A549 (cell line): ENCODE measurements around the gene DCTN3. TPM values are rescaled to one million over a fixed set of nuclear protein-coding genes. Genes with fewer than 3 reads are reported as not detected.
A peak's percentile ranks its signal among the peaks of the same experiment; 100 is the strongest.

ENCODE experiments used
- ATAC-seq, 2 experiments: fragments of 200-7000 bp in 1 of 2; fragments of >200 bp in 1 of 2; cut with Nextera tagmentation in 1 of 2; cut with Tn5 transposase in 1 of 2; 3 replicates each; pipeline versions ENCODE4 v1.8.0 to v1.9.1; 2018 to 2020; ENCODE audit warnings: mild to moderate bottlenecking in 1 of 2, moderate library complexity in 1 of 2
- CTCF ChIA-PET: fragments of 300-600 bp; sonication (Branson Sonifier 250); formaldehyde crosslinking; extraction: SDS; loops from one replicate; lab custom pipeline; 2021; ENCODE audit warnings: antibody characterized with exemption, inconsistent platforms; lab: Yijun Ruan, JAX
- POLR2A ChIA-PET: fragments of 350-600 bp; formaldehyde crosslinking; extraction: SDS; loops from one replicate; lab custom pipeline; 2021; ENCODE audit warnings: antibody characterized with exemption, inconsistent platforms; lab: Yijun Ruan, JAX
- DNase-seq, 2 experiments: peaks; one replicate each; pipeline versions ENCODE4 v3.0.0 to v3.0.0-alpha.2; 2011 to 2016; ENCODE audit warnings: low read depth in 1 of 2, low spot score in 1 of 2
- FAIRE-seq: peaks from 2 replicates; lab custom pipeline; 2011; peaks lifted over from hg19 to GRCh38; lab: Jason Lieb, UNC
- H3K27ac ChIP-seq, 2 experiments: fragments of >200 bp; sonication (Bioruptor Twin); formaldehyde crosslinking; 3 replicates each; pipeline ENCODE4 v1.5.1; 2016 to 2017
- H3K4me1 ChIP-seq: fragments of >200 bp; sonication (Bioruptor Twin); formaldehyde crosslinking; 3 replicates; pipeline ENCODE4 v1.6.1; 2016
- H3K4me2 ChIP-seq: fragments of >200 bp; sonication (Bioruptor Twin); formaldehyde crosslinking; 3 replicates; pipeline ENCODE4 v1.6.1; 2016
- H3K4me3 ChIP-seq: fragments of >200 bp; sonication (Bioruptor Twin); formaldehyde crosslinking; 3 replicates; pipeline ENCODE4 v1.5.1; 2016
- H3K9me3 ChIP-seq: fragments of >200 bp; sonication (Bioruptor Twin); formaldehyde crosslinking; 3 replicates; pipeline ENCODE4 v1.6.1; 2016
- ATOH8 ChIP-seq: fragments of 250-450 bp; sonication (Bioruptor Pico); IDR thresholded peaks from 2 replicates; pipeline ENCODE4 v1.5.0; 2020; ENCODE audit warnings: low read depth, mild to moderate bottlenecking, moderate library complexity
- BHLHE40 ChIP-seq: IDR thresholded peaks from 2 replicates; pipeline ENCODE4 v1.6.1; 2012; ENCODE audit warnings: low read depth, low read length, inconsistent platforms
- CBX2 ChIP-seq: fragments of 200-600 bp; sonication (generic); IDR thresholded peaks from 2 replicates; pipeline ENCODE4 v1.6.1; 2016; ENCODE audit warnings: low read depth, mild to moderate bottlenecking, borderline replicate concordance
- CBX8 ChIP-seq: fragments of 200-600 bp; sonication (generic); IDR thresholded peaks from 2 replicates; pipeline ENCODE4 v1.6.1; 2016
- CHD2 ChIP-seq: fragments of 150-350 bp; IDR thresholded peaks from 2 replicates; pipeline ENCODE4 v1.6.1; 2014; ENCODE audit warnings: low read length; ENCODE audit not compliant: partially characterized antibody
- EHF ChIP-seq: fragments of 250-450 bp; sonication (Bioruptor Pico); IDR thresholded peaks from 2 replicates; pipeline ENCODE4 v1.5.0; 2020; ENCODE audit warnings: mild to moderate bottlenecking
- EP300 ChIP-seq, 2 experiments: fragments of >200 bp; sonication (Bioruptor Twin); formaldehyde crosslinking; IDR thresholded peaks; 2 replicates in 1 of 2; 3 replicates in 1 of 2; pipeline ENCODE4 v1.6.1; 2016 to 2017
- ESRRA ChIP-seq: fragments of 150-350 bp; IDR thresholded peaks from 2 replicates; pipeline ENCODE4 v1.6.1; 2014; ENCODE audit warnings: mild to moderate bottlenecking, low read length, borderline replicate concordance
- FOXS1 ChIP-seq: fragments of 250-450 bp; sonication (Bioruptor Pico); IDR thresholded peaks from 2 replicates; pipeline ENCODE4 v1.5.0; 2020; ENCODE audit warnings: mild to moderate bottlenecking, moderate library complexity
- HDAC2 ChIP-seq: fragments of 200-600 bp; sonication (generic); IDR thresholded peaks from 2 replicates; pipeline ENCODE4 v1.6.1; 2016
- HEYL ChIP-seq: fragments of 250-450 bp; sonication (Bioruptor Pico); IDR thresholded peaks from 2 replicates; pipeline ENCODE4 v1.8.0; 2021; ENCODE audit warnings: mild to moderate bottlenecking, moderate library complexity
- HOXA7 ChIP-seq: fragments of 250-450 bp; sonication (Bioruptor Pico); IDR thresholded peaks from 2 replicates; pipeline ENCODE4 v1.5.0; 2020; ENCODE audit warnings: mild to moderate bottlenecking, moderate library complexity
- HOXB13 ChIP-seq: fragments of 250-450 bp; sonication (Bioruptor Pico); IDR thresholded peaks from 2 replicates; pipeline ENCODE4 v1.5.0; 2020; ENCODE audit warnings: low read depth, mild to moderate bottlenecking, moderate library complexity
- JUN ChIP-seq, 2 experiments: fragments of >200 bp; sonication (Bioruptor Twin); formaldehyde crosslinking; IDR thresholded peaks; 2 replicates in 1 of 2; 3 replicates in 1 of 2; pipeline ENCODE4 v1.6.1; 2016 to 2017
- MAFK ChIP-seq: fragments of 450-650 bp; IDR thresholded peaks from 2 replicates; pipeline ENCODE4 v1.6.1; 2014; ENCODE audit not compliant: partially characterized antibody
- MAX ChIP-seq: IDR thresholded peaks from 2 replicates; pipeline ENCODE4 v1.6.1; 2012
- MAZ ChIP-seq: fragments of 150-350 bp; IDR thresholded peaks from 2 replicates; pipeline ENCODE4 v1.6.1; 2014; ENCODE audit warnings: antibody characterized with exemption, low read depth, low read length, borderline replicate concordance
- MYC ChIP-seq: IDR thresholded peaks from 2 replicates; pipeline ENCODE4 v1.6.1; 2012; ENCODE audit warnings: mild to moderate bottlenecking, inconsistent platforms, low read length, improper control_type of control experiment, borderline replicate concordance
- NFE2L2 ChIP-seq: fragments of 150-350 bp; conservative IDR thresholded peaks from 2 replicates; pipeline ENCODE4 v1.6.1; 2014; ENCODE audit warnings: low read length
- NPAS2 ChIP-seq: fragments of 250-450 bp; sonication (Bioruptor Pico); IDR thresholded peaks from 2 replicates; pipeline ENCODE4 v1.8.0; 2022; ENCODE audit warnings: mild to moderate bottlenecking, moderate library complexity, borderline replicate concordance
- NR3C1 ChIP-seq: fragments of >200 bp; sonication (Bioruptor Twin); formaldehyde crosslinking; IDR thresholded peaks from 3 replicates; pipeline ENCODE4 v1.6.1; 2017
- PHF8 ChIP-seq: fragments of 200-600 bp; sonication (generic); IDR thresholded peaks from 2 replicates; pipeline ENCODE4 v1.6.1; 2016; ENCODE audit warnings: low read depth, mild to moderate bottlenecking, antibody characterized with exemption, moderate library complexity, borderline replicate concordance
- POLR2A ChIP-seq: IDR thresholded peaks from 2 replicates; pipeline ENCODE4 v1.6.1; 2012; ENCODE audit warnings: mild to moderate bottlenecking, low read length
- RAD21 ChIP-seq, 2 experiments: fragments of >200 bp in 1 of 2; sonication (Bioruptor Twin) in 1 of 2; formaldehyde crosslinking in 1 of 2; IDR thresholded peaks in 1 of 2; conservative IDR thresholded peaks in 1 of 2; 2 replicates in 1 of 2; 3 replicates in 1 of 2; pipeline ENCODE4 v1.6.1; 2012 to 2018; ENCODE audit warnings: inconsistent platforms in 1 of 2
- RCOR1 ChIP-seq: fragments of 150-350 bp; IDR thresholded peaks from 2 replicates; pipeline ENCODE4 v1.6.1; 2014; ENCODE audit warnings: antibody characterized with exemption, low read length, low read depth
- SREBF2 ChIP-seq: fragments of 450-650 bp; IDR thresholded peaks from 2 replicates; pipeline ENCODE4 v1.6.1; 2014; ENCODE audit warnings: mild to moderate bottlenecking, moderate library complexity
- TFCP2L1 ChIP-seq: fragments of 250-450 bp; sonication (Bioruptor Pico); IDR thresholded peaks from 2 replicates; pipeline ENCODE4 v1.5.0; 2021; ENCODE audit warnings: mild to moderate bottlenecking
- TP53 ChIP-seq: fragments of 250-450 bp; sonication (Bioruptor Pico); IDR thresholded peaks from 2 replicates; pipeline ENCODE4 v1.5.0; 2021; ENCODE audit warnings: mild to moderate bottlenecking, moderate library complexity
- USF2 ChIP-seq: fragments of 450-650 bp; IDR thresholded peaks from 2 replicates; pipeline ENCODE4 v1.6.1; 2014; ENCODE audit warnings: antibody characterized with exemption
- ZFP36 ChIP-seq: fragments of 450-650 bp; IDR thresholded peaks from 2 replicates; pipeline ENCODE4 v1.6.1; 2014; ENCODE audit warnings: borderline replicate concordance; ENCODE audit not compliant: partially characterized antibody
- WGBS: methylation state at CpG from one replicate; pipeline ENCODE4 v1.1.6; 2017; ENCODE audit errors: missing lambda C conversion rate; 5-methylcytosine and 5-hydroxymethylcytosine counted together
- polyA minus RNA-seq: library from RNA; depleted of rRNA, polyadenylated mRNA; stranded (reverse); fragments of >200 nt; gene quantifications from 2 replicates; pipeline ENCODE4 v1.2.3, GENCODE V29; 2011; rRNA and poly(A)+ RNA removed
- polyA plus RNA-seq, 4 experiments: library from polyadenylated mRNA; depleted of rRNA in 3 of 4; stranded (reverse); fragments of >200 nt; fragmentation: RNase III in 1 of 4; extraction: RNeasy Plus Mini Kit Qiagen cat#74134 plus additional on column Dnase treatment in 1 of 4; gene quantifications; 2 replicates in 3 of 4; 3 replicates in 1 of 4; pipeline ENCODE4 v1.2.3, GENCODE V29; 2011 to 2017

The DCTN3 gene
- polyA plus RNA-seq (2011; rRNA removed) (64.8 and 74.3 TPM in 2 replicates), polyA plus RNA-seq (2017; fragmentation: RNase III; extraction: RNeasy Plus Mini Kit Qiagen cat#74134 plus additional on column Dnase treatment) (92.9 to 97.4 TPM (median 96.3 TPM) in 3 replicates), polyA minus RNA-seq (50.5 and 54.1 TPM in 2 replicates)
- 156 and 165 TPM in 2 replicates for polyA plus RNA-seq (2012; cell fraction: cytosol; rRNA removed)
- 97.1 and 103 TPM in 2 replicates for polyA plus RNA-seq (2012; cell fraction: nucleus; rRNA removed)

GRCh38 chr9:34620061-34620994 is at the start of gene DCTN3:
Gene DCTN3 (minus strand): TSS chr9:34620495. CDS start chr9:34620464, 31 bp downstream.
- peak; percentile 98 for FAIRE-seq
- 4% methylated on average over 40 of the region's 43 CpGs for WGBS
- POLR2A ChIA-PET: interaction anchor here (0.5 to 1.2 kb wide), 6 partner anchors 11 to 26 kb away, joined by 3 to 12 read pairs (median 5); partner anchors contain the start of genes GALT and SIGMAR1
- no peaks in the 10 kb centered on the region for H3K9me3 ChIP-seq
- TF ChIP-seq POLR2A (peak; percentile 30; the same call in 1 of the 2 replicates), MAZ (no peak), PHF8 (0 out of 2 replicates have a peak, but pooled peaks have one; percentile 26), BHLHE40 (no peak), MAX (peak; percentile 42; the same call in 1 of the 2 replicates), USF2 (no peak)
- TF ChIP-seq, all 56 proteins: peak for 3
- CTCF ChIA-PET: interaction anchor here (0.6 to 7.4 kb wide), 12 partner anchors 8 to 944 kb away, joined by 3 to 118 read pairs (median 4); partner anchors contain the start of genes GALT, RPP25L and SIGMAR1
- Histone ChIP-seq H3K27ac (peak within 1 kb of the TSS; percentile 63 to 80), H3K4me1 (peaks cover 6% of the 10 kb centered on the region; the same call in 2 of the 3 replicates), H3K4me2 (peak within 1 kb of the TSS; percentile 93), H3K4me3 (peak within 1 kb of the TSS; percentile 81)
- DNase-seq (peak; percentile 93 to 97), ATAC-seq (peak; percentile 96 to 99)

GRCh38 chr9:34665381-34666250 is 45.3 kb upstream of the DCTN3 start:
- ChIA-PET POLR2A (interaction anchor here (0.6 to 1.3 kb wide), 6 partner anchors 14 to 1380 kb away, joined by 3 to 6 read pairs (median 5); partner anchors contain the start of genes GALT and IL11RA), CTCF (interaction anchor here (1.2 to 12.1 kb wide), 11 partner anchors 9 to 332 kb away, joined by 3 to 288 read pairs (median 4); partner anchors contain the start of genes GALT, IL11RA and SIGMAR1)
- peak overlapping the region; percentile 93 for H3K4me3 ChIP-seq
- peak overlapping the region; percentile 96 for H3K4me2 ChIP-seq
- peaks cover 8% of the 10 kb centered on the region for H3K4me1 ChIP-seq
- FAIRE-seq (peak; percentile 28), DNase-seq (peak; percentile 95 to 99), ATAC-seq (peak; percentile 79 to 86)
- 0 out of 3 replicates have a peak, but pooled peaks cover 4% of the 10 kb centered on the region for H3K9me3 ChIP-seq
- under 1% methylated on average over 26 of the region's 55 CpGs for WGBS
- peak overlapping the region; percentile 96 to 97 for H3K27ac ChIP-seq
- TF ChIP-seq MYC: no peak
- TF ChIP-seq RCOR1: no peak
- TF ChIP-seq BHLHE40: no peak
- no peak for TF ChIP-seq FOXS1 (CRISPR knock-in tag)
- TF ChIP-seq HEYL: no peak
- no peak for TF ChIP-seq EP300 (IDR thresholded peaks at IDR 0.05)
- TF ChIP-seq TP53 (CRISPR knock-in tag): no peak
- no peak for TF ChIP-seq ZFP36
- TF ChIP-seq CHD2: peak; percentile 8
- TF ChIP-seq PHF8: peak; percentile 85; the same call in 1 of the 2 replicates
- TF ChIP-seq MAFK: no peak
- no peak for TF ChIP-seq ESRRA
- TF ChIP-seq MAX: peak; percentile 3
- no peak for TF ChIP-seq HOXB13 (CRISPR knock-in tag)
- no peak for TF ChIP-seq USF2
- TF ChIP-seq JUN (IDR thresholded peaks at IDR 0.05): peak in 1 of 2 experiments; percentile 77; a peak in 3 of 5 replicates
- no peak; the same call in 1 of the 2 replicates for TF ChIP-seq TFCP2L1
- TF ChIP-seq CBX2: no peak
- TF ChIP-seq NPAS2 (CRISPR knock-in tag): no peak
- no peak for TF ChIP-seq NFE2L2
- TF ChIP-seq NR3C1: no peak
- TF ChIP-seq HOXA7 (CRISPR knock-in tag): peak; percentile 78; the same call in 1 of the 2 replicates
- no peak for TF ChIP-seq SREBF2
- no peak for TF ChIP-seq RAD21 (conservative IDR thresholded peaks at IDR 0.05 in 1 of 2, IDR thresholded peaks at IDR 0.05 in 1 of 2)
- TF ChIP-seq CBX8: no peak
- TF ChIP-seq ATOH8 (CRISPR knock-in tag): no peak
- no peak for TF ChIP-seq HDAC2
- no peak for TF ChIP-seq EHF (CRISPR knock-in tag)
